Measurements from ENCODE around the gene KCNJ3.

GRCh38 chr2:154826827-154827226 lies 128.3 kb downstream of the KCNJ3 start:
- TF ChIP-seq ESRRA (IDR thresholded peaks at IDR 0.05; ENCODE audit: borderline replicate concordance, low read length) (no peak), CBX2 (IDR thresholded peaks at IDR 0.05; ENCODE audit: borderline replicate concordance, low read depth) (no peak), CTCF (IDR thresholded peaks at IDR 0.05) (no peak), POLR2A (IDR thresholded peaks at IDR 0.05; ENCODE audit: low read length) (no peak), CHD4 (IDR thresholded peaks at IDR 0.05; ENCODE audit: borderline replicate concordance) (no peak), EP300 (IDR thresholded peaks at IDR 0.05) (no peak), HOXA7 (CRISPR knock-in tag; IDR thresholded peaks at IDR 0.05) (no peak), CEBPB (IDR thresholded peaks at IDR 0.05) (no peak)
- TF ChIP-seq, protein P1, sequence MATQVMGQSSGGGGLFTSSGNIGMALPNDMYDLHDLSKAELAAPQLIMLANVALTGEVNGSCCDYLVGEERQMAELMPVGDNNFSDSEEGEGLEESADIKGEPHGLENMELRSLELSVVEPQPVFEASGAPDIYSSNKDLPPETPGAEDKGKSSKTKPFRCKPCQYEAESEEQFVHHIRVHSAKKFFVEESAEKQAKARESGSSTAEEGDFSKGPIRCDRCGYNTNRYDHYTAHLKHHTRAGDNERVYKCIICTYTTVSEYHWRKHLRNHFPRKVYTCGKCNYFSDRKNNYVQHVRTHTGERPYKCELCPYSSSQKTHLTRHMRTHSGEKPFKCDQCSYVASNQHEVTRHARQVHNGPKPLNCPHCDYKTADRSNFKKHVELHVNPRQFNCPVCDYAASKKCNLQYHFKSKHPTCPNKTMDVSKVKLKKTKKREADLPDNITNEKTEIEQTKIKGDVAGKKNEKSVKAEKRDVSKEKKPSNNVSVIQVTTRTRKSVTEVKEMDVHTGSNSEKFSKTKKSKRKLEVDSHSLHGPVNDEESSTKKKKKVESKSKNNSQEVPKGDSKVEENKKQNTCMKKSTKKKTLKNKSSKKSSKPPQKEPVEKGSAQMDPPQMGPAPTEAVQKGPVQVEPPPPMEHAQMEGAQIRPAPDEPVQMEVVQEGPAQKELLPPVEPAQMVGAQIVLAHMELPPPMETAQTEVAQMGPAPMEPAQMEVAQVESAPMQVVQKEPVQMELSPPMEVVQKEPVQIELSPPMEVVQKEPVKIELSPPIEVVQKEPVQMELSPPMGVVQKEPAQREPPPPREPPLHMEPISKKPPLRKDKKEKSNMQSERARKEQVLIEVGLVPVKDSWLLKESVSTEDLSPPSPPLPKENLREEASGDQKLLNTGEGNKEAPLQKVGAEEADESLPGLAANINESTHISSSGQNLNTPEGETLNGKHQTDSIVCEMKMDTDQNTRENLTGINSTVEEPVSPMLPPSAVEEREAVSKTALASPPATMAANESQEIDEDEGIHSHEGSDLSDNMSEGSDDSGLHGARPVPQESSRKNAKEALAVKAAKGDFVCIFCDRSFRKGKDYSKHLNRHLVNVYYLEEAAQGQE (IDR thresholded peaks at IDR 0.05) = no peak
